ENCODE data around the gene PRPF18. TPM values are rescaled to one million over a fixed set of nuclear protein-coding genes. Genes with fewer than 3 reads are reported as not detected.

Gene PRPF18
- total RNA-seq, 1 experiment from 2014 or later = 18.9 TPM

DNA sequence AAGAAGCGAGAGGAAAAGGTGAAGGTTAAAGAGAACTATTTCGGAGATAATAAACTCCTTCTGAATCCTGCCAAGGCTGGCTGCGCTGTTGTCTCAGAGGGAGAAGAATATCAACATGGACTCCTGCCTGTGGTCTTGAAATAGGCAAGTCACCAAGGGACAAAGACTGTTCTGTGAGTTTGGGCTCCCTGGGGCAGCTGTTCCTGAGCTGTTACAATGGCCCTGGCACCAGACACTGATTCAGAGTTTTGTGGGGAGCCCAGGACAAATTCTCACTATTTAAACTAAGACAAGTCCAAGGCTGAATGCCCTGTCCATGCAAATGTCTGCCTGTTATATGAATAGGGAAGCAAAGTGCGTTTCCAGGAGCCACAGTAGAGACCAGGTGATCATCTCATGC is 81.4 kb downstream of the PRPF18 start:
- intact Hi-C loops (cut with micrococcal nuclease; ENCODE audit: unreplicated experiment) = no loop called here
- CTCF ChIA-PET = no interaction called here
- no peaks in the 10 kb centered on the region for H3K36me3 ChIP-seq (ENCODE audit: low read depth)
- POLR2A ChIA-PET (ENCODE audit: unreplicated experiment) = no interaction called here
- H3K4me3 ChIP-seq = no peak overlapping the region
- H3K27ac ChIP-seq = no peak overlapping the region
- H4K20me1 ChIP-seq (ENCODE audit: insufficient read depth) = no peaks in the 10 kb centered on the region
- no peaks in the 10 kb centered on the region for H3K4me1 ChIP-seq (replicated peaks; ENCODE audit: insufficient read depth)
- TF ChIP-seq, protein P1, sequence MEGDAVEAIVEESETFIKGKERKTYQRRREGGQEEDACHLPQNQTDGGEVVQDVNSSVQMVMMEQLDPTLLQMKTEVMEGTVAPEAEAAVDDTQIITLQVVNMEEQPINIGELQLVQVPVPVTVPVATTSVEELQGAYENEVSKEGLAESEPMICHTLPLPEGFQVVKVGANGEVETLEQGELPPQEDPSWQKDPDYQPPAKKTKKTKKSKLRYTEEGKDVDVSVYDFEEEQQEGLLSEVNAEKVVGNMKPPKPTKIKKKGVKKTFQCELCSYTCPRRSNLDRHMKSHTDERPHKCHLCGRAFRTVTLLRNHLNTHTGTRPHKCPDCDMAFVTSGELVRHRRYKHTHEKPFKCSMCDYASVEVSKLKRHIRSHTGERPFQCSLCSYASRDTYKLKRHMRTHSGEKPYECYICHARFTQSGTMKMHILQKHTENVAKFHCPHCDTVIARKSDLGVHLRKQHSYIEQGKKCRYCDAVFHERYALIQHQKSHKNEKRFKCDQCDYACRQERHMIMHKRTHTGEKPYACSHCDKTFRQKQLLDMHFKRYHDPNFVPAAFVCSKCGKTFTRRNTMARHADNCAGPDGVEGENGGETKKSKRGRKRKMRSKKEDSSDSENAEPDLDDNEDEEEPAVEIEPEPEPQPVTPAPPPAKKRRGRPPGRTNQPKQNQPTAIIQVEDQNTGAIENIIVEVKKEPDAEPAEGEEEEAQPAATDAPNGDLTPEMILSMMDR (conservative IDR thresholded peaks at IDR 0.05) = no peak
- TF ChIP-seq EZH2 (IDR thresholded peaks at IDR 0.05; ENCODE audit: low read depth) = no peak
- no peaks in the 10 kb centered on the region for H3K9me3 ChIP-seq (ENCODE audit: insufficient read depth, low read depth)
- H3K79me2 ChIP-seq (ENCODE audit: low read depth) = no peaks in the 10 kb centered on the region
- H3K27me3 ChIP-seq (ENCODE audit: insufficient read depth, low read depth) = no peaks in the 10 kb centered on the region
- DNase-seq = no peak
- BruUV-seq (replicated peaks) = no TSS peak
- no peaks in the 10 kb centered on the region for H3F3A ChIP-seq (ENCODE audit: insufficient read depth, low read depth)
- no peak overlapping the region for H3K4me2 ChIP-seq
- H2AFZ ChIP-seq = no peak overlapping the region
- no peaks in the 10 kb centered on the region for H3K9me2 ChIP-seq (ENCODE audit: insufficient read depth)

DNA sequence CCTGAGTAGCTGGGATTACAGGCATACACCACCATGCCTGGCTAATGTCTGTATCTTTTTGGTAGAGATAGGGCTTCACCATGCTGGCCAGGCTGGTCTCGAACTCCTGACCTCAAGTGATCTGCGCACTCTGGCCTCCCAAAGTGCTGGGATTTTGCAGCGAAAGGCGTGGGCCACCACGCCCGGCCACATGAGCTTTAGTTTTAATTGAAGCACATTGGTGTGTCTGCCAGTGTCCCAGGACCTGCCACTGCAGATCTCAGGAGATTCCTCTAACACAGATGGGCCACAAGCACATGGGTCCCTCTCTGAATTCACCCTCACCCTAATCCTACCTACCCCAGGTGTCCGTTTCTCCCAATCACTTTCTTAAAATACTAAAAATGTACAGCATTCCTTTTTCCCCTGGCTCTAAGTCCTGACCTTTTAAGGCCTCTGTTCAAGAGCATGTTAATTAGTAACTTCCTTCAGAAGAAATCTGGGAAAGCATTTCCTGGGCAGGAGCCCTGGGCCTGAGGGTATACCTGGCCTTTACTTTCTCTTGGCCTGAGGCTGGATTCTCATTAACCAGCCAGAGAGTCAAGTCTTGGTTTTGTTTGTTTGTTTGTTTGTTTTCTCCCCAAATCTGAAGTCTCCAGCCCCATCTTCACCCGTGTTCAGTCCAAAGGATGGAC is 82.6 kb downstream of the PRPF18 start:
- no peaks in the 10 kb centered on the region for H3K9me3 ChIP-seq (ENCODE audit: insufficient read depth, low read depth)
- no peaks in the 10 kb centered on the region for H3K79me2 ChIP-seq (ENCODE audit: low read depth)
- no peaks in the 10 kb centered on the region for H3K27me3 ChIP-seq (ENCODE audit: insufficient read depth, low read depth)
- no peaks in the 10 kb centered on the region for H3K4me1 ChIP-seq (replicated peaks; ENCODE audit: insufficient read depth)
- ChIA-PET POLR2A (ENCODE audit: unreplicated experiment) (no interaction called here), CTCF (no interaction called here)
- intact Hi-C loops (cut with micrococcal nuclease; ENCODE audit: unreplicated experiment) = no loop called here
- DNase-seq = no peak
- H3K4me2 ChIP-seq = no peak overlapping the region
- no peak overlapping the region for H2AFZ ChIP-seq
- H3K27ac ChIP-seq = no peak overlapping the region
- TF ChIP-seq EZH2 (IDR thresholded peaks at IDR 0.05; ENCODE audit: low read depth) = no peak
- TF ChIP-seq, protein P1 (conservative IDR thresholded peaks at IDR 0.05) = no peak
- no peaks in the 10 kb centered on the region for H4K20me1 ChIP-seq (ENCODE audit: insufficient read depth)
- H3F3A ChIP-seq (ENCODE audit: insufficient read depth, low read depth) = no peaks in the 10 kb centered on the region
- H3K36me3 ChIP-seq (ENCODE audit: low read depth) = no peaks in the 10 kb centered on the region
- BruUV-seq (replicated peaks) = no TSS peak
- no peaks in the 10 kb centered on the region for H3K9me2 ChIP-seq (ENCODE audit: insufficient read depth)
- no peak overlapping the region for H3K4me3 ChIP-seq

DNA sequence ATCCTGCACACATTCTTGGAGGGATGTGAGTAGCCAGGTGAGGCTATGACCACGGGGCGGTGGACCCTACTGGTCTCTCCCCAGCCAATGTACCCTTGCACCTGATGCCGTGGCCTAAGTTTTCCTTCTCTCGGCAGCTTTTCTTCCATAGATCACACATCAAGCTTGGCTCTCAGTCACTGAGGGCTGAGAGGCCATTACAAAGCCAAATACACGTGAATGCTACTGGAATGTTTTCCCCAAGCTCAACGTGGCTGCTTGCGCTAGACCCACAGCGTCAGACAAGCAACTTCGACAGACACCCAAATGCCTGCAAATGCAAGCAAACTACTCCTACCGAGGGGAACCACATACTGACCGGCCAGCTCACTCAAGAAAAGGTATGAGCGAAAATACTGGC is 83.1 kb downstream of the PRPF18 start:
- no peak overlapping the region for H2AFZ ChIP-seq
- no peak overlapping the region for H3K4me3 ChIP-seq
- H3K4me2 ChIP-seq = no peak overlapping the region
- H3K27ac ChIP-seq = no peak overlapping the region
- H3K27me3 ChIP-seq (ENCODE audit: insufficient read depth, low read depth) = no peaks in the 10 kb centered on the region
- H3K9me3 ChIP-seq (ENCODE audit: insufficient read depth, low read depth) = no peaks in the 10 kb centered on the region
- no peaks in the 10 kb centered on the region for H3K4me1 ChIP-seq (replicated peaks; ENCODE audit: insufficient read depth)
- H3K9me2 ChIP-seq (ENCODE audit: insufficient read depth) = no peaks in the 10 kb centered on the region
- no peaks in the 10 kb centered on the region for H3F3A ChIP-seq (ENCODE audit: insufficient read depth, low read depth)
- H3K36me3 ChIP-seq (ENCODE audit: low read depth) = no peaks in the 10 kb centered on the region
- ChIA-PET POLR2A (ENCODE audit: unreplicated experiment) (no interaction called here), CTCF (no interaction called here)
- DNase-seq = no peak
- intact Hi-C loops (cut with micrococcal nuclease; ENCODE audit: unreplicated experiment) = no loop called here
- H3K79me2 ChIP-seq (ENCODE audit: low read depth) = no peaks in the 10 kb centered on the region
- no TSS peak for BruUV-seq (replicated peaks)
- TF ChIP-seq, protein P1 (conservative IDR thresholded peaks at IDR 0.05) = no peak
- TF ChIP-seq EZH2 (IDR thresholded peaks at IDR 0.05; ENCODE audit: low read depth) = no peak
- no peaks in the 10 kb centered on the region for H4K20me1 ChIP-seq (ENCODE audit: insufficient read depth)

Measured in PC-9 (cell line).